ENCODE measurements around the gene RPS28. TPM values are rescaled to one million over a fixed set of nuclear protein-coding genes. Genes with fewer than 3 reads are reported as not detected.
A peak's percentile ranks its signal among the peaks of the same experiment; 100 is the strongest.
"Not testable (repeated sequence)": the region's sequence is repeated elsewhere in the genome, so short reads cannot be mapped to it uniquely, and the experiment has no call there.

RPS28 gene
- 3,587 TPM for polyA plus RNA-seq (2012; ENCODE audit: low read depth, missing spikeins)

DNA sequence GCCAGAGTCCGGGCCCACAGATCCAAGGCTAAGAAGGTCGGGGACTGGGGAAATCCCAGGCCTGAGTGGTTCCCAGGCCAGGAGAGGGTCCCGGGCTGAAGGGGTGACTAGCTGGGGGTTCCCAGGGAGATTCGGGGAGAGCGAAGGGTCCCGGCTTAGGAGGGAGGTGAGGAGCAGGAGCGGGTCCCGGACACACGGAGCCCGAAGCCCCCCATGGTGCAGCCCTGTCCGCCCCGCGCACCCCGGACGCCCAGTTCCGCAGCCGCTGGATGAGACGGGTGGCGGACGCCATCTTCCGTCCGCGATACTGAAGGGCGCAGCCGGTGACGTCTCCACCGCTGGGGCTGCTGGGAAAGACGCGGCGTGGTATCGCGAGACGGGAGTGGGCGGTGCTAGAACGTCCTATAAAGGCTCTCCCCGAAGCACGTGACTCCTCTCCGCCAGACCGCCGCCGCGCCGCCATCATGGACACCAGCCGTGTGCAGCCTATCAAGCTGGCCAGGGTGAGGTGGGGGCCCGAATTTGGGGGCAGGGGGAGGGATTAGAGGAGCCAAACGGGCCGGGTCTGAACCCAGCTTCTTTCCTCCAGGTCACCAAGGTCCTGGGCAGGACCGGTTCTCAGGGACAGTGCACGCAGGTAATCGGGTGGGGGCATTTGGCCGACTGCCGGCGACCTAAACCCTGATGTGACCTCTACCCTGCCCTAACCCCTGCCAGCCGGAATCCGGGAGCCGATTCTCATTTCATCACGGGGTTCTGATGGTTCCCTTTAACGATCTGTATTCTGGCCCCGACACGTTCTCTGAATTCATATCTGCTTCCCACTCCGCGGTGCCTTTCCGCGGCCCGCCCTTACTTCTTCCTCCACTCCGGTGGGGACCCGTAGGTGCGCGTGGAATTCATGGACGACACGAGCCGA lies at the start of gene RPS28, which contains the start of gene NDUFA7:
Gene RPS28 (plus strand): TSS at position 430 of the 919 bp plus-strand sequence. CDS start 35 bp downstream, at position 465.
Gene NDUFA7 (minus strand): TSS at position 309 of the 919 bp plus-strand sequence. CDS start 17 bp downstream, at position 292.
- FAIRE-seq (peak; percentile 96), DNase-seq (ENCODE audit: insufficient read length, low spot score) (peak; percentile 91)
- peak; percentile 86 for TF ChIP-seq POLR2AphosphoS5 (IDR thresholded peaks at IDR 0.05; ENCODE audit: low read depth, low read length)
- TF ChIP-seq POLR2A (IDR thresholded peaks at IDR 0.05; ENCODE audit: low read depth, low read length) = peak; percentile 94
- peak; percentile 61 for TF ChIP-seq SPI1 (IDR thresholded peaks at IDR 0.05; ENCODE audit: low read depth, low read length)
- peak; percentile 74 for TF ChIP-seq POU2F2 (IDR thresholded peaks at IDR 0.05; ENCODE audit: low read depth, low read length)
- peak; percentile 97 for TF ChIP-seq TAF1 (IDR thresholded peaks at IDR 0.05; ENCODE audit: low read depth, low read length)
- no peak for TF ChIP-seq PAX5 (IDR thresholded peaks at IDR 0.05; ENCODE audit: insufficient read depth, low read length, severe bottlenecking)

DNA sequence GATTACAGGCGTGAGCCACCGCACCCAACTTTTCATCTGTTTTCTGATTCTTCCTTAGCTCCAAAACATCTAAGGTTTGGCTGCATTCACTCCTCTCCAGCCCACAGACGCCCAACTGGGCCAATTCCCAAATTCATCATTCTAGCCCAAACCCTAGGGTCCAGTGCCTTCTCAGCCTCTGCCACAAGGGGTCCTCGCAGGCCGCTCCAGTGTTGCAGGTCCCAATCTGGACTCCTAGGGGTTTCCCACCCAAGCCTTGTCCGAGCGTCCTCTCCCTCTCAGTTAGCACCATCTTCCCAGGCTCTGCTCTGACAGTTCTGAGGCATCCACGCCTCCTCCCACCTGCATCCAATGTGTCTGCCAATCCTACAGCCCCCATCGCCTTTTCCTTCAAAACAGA lies 44.8 kb upstream of the RPS28 start:
- peak; percentile 79 for FAIRE-seq
- DNase-seq (ENCODE audit: insufficient read length, low spot score) = not testable (repeated sequence)

DNA sequence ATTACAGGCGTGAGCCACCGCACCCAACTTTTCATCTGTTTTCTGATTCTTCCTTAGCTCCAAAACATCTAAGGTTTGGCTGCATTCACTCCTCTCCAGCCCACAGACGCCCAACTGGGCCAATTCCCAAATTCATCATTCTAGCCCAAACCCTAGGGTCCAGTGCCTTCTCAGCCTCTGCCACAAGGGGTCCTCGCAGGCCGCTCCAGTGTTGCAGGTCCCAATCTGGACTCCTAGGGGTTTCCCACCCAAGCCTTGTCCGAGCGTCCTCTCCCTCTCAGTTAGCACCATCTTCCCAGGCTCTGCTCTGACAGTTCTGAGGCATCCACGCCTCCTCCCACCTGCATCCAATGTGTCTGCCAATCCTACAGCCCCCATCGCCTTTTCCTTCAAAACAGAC lies 30.0 kb upstream of the RPS28 start:
- DNase-seq (ENCODE audit: insufficient read length, low spot score) = not testable (repeated sequence)
- FAIRE-seq = peak; percentile 90

GRCh38 chr19:8302357-8302691 lies 19.0 kb upstream of the RPS28 start:
- FAIRE-seq = no peak
- no peak for TF ChIP-seq SPI1 (IDR thresholded peaks at IDR 0.05; ENCODE audit: low read depth, low read length)
- no peak for TF ChIP-seq POU2F2 (IDR thresholded peaks at IDR 0.05; ENCODE audit: low read depth, low read length)
- TF ChIP-seq POLR2A (IDR thresholded peaks at IDR 0.05; ENCODE audit: low read depth, low read length) = no peak
- DNase-seq (ENCODE audit: insufficient read length, low spot score) = no peak

GRCh38 chr19:8302734-8303133 lies 18.6 kb upstream of the RPS28 start:
- TF ChIP-seq POLR2AphosphoS5 (IDR thresholded peaks at IDR 0.05; ENCODE audit: low read depth, low read length) (no peak), TAF1 (IDR thresholded peaks at IDR 0.05; ENCODE audit: low read depth, low read length) (no peak), POLR2A (IDR thresholded peaks at IDR 0.05; ENCODE audit: low read depth, low read length) (no peak), POU2F2 (IDR thresholded peaks at IDR 0.05; ENCODE audit: low read depth, low read length) (no peak), PAX5 (IDR thresholded peaks at IDR 0.05; ENCODE audit: insufficient read depth, low read length, severe bottlenecking) (no peak), SPI1 (IDR thresholded peaks at IDR 0.05; ENCODE audit: low read depth, low read length) (no peak)
- no peak for FAIRE-seq
- no peak for DNase-seq (ENCODE audit: insufficient read length, low spot score)

DNA sequence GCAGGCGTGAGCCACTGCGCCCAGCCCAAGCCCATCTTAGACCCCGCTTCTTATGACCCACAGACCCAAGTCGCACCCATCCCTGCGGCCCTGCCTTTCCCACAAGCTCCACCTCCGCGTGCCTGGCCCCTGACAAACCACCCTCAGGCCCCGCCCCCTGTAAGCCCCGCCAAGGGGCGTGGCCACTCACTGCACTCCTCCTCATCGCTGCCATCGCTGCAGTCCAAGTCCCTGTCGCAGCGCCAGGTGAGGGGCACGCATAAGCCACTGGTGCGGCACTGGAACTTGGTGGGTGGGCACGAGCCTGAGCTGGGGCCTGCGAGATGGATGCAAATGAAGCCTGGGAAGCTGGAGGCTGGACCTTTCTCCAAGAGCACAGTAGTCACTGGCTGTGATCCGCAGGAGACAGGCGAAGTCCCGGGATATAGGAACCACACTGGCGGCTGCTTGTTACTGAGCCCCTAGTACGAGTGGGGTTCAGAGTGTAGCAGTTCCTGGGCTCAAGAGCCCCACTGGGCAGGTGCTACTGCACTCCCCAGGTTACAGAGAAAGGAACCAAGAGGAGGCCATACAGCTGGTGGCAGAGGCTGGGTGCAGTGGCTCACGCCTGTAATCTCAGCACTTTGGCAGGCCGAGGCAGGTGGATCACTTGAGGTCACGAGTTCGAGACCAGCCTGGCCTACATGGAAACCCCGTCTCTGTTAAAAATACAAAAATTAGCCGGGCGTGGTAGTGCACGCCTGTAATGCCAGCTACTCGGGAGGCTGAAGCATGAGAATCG lies 16.3 kb upstream of the RPS28 start:
- DNase-seq (ENCODE audit: insufficient read length, low spot score) (no peak), FAIRE-seq (peak; percentile 16)
- TF ChIP-seq POU2F2 (IDR thresholded peaks at IDR 0.05; ENCODE audit: low read depth, low read length) (no peak), SPI1 (IDR thresholded peaks at IDR 0.05; ENCODE audit: low read depth, low read length) (no peak), PAX5 (IDR thresholded peaks at IDR 0.05; ENCODE audit: insufficient read depth, low read length, severe bottlenecking) (no peak), POLR2A (IDR thresholded peaks at IDR 0.05; ENCODE audit: low read depth, low read length) (no peak), TAF1 (IDR thresholded peaks at IDR 0.05; ENCODE audit: low read depth, low read length) (no peak), POLR2AphosphoS5 (IDR thresholded peaks at IDR 0.05; ENCODE audit: low read depth, low read length) (no peak)

GRCh38 chr19:8305798-8306197 lies 15.5 kb upstream of the RPS28 start:
- FAIRE-seq (no peak), DNase-seq (ENCODE audit: insufficient read length, low spot score) (no peak)
- TF ChIP-seq POU2F2 (IDR thresholded peaks at IDR 0.05; ENCODE audit: low read depth, low read length) (no peak), POLR2AphosphoS5 (IDR thresholded peaks at IDR 0.05; ENCODE audit: low read depth, low read length) (no peak), POLR2A (IDR thresholded peaks at IDR 0.05; ENCODE audit: low read depth, low read length) (no peak), PAX5 (IDR thresholded peaks at IDR 0.05; ENCODE audit: insufficient read depth, low read length, severe bottlenecking) (no peak), TAF1 (IDR thresholded peaks at IDR 0.05; ENCODE audit: low read depth, low read length) (no peak), SPI1 (IDR thresholded peaks at IDR 0.05; ENCODE audit: low read depth, low read length) (no peak)

- no peak for TF ChIP-seq TAF1 (IDR thresholded peaks at IDR 0.05; ENCODE audit: low read depth, low read length)
- TF ChIP-seq POLR2AphosphoS5 (IDR thresholded peaks at IDR 0.05; ENCODE audit: low read depth, low read length) = no peak
- no peak for TF ChIP-seq SPI1 (IDR thresholded peaks at IDR 0.05; ENCODE audit: low read depth, low read length)
- no peak for TF ChIP-seq PAX5 (IDR thresholded peaks at IDR 0.05; ENCODE audit: insufficient read depth, low read length, severe bottlenecking)
- TF ChIP-seq POLR2A (IDR thresholded peaks at IDR 0.05; ENCODE audit: low read depth, low read length) = no peak
- TF ChIP-seq POU2F2 (IDR thresholded peaks at IDR 0.05; ENCODE audit: low read depth, low read length) = no peak
- FAIRE-seq (no peak), DNase-seq (ENCODE audit: insufficient read length, low spot score) (no peak)
Measured at GRCh38 chr19:8306235-8307054, 14.9 kb upstream of the RPS28 start.

DNA sequence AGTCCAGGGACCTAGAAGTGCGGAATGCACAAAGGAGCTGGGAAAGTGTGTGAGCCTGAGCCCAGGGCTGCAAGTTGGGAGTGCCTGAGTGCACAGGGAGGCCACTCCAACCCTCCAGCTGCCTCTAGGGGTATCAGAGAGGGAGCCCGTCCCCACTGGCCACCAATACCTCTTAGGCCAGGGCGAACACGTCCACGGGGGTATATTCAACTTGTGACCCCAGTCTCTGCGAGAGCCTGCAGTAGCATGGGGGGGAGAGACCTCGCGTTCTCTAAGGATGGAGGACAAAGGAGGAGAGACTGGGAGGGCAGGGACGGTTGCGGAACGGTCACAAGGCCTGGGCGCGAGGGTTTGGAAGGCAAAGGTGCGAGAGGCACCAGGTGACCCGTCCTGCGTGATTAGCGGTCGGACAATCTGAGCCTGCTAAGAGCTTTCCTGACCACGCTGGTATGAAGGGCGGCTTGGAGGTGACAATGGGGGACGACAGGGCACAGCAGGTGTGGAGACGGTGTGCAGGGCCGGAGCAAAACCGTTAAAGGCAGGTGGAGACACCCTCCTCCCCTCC lies 13.8 kb upstream of the RPS28 start:
- DNase-seq (ENCODE audit: insufficient read length, low spot score) = no peak
- TF ChIP-seq PAX5 (IDR thresholded peaks at IDR 0.05; ENCODE audit: insufficient read depth, low read length, severe bottlenecking) (no peak), POU2F2 (IDR thresholded peaks at IDR 0.05; ENCODE audit: low read depth, low read length) (no peak), POLR2AphosphoS5 (IDR thresholded peaks at IDR 0.05; ENCODE audit: low read depth, low read length) (no peak), TAF1 (IDR thresholded peaks at IDR 0.05; ENCODE audit: low read depth, low read length) (no peak), POLR2A (IDR thresholded peaks at IDR 0.05; ENCODE audit: low read depth, low read length) (no peak), SPI1 (IDR thresholded peaks at IDR 0.05; ENCODE audit: low read depth, low read length) (no peak)
- no peak for FAIRE-seq

Measured in GM12891 (cell line).